PC-3 (cell line): Measurements from ENCODE around the gene PBX4. TPM values are rescaled to one million over a fixed set of nuclear protein-coding genes. Genes with fewer than 3 reads are reported as not detected.

Source experiments
- ATAC-seq: fragments of 200-7000 bp; cut with Tn5 transposase; 2 replicates; pipeline ENCODE4 v1.9.1; 2020; ENCODE audit warnings: mild to moderate bottlenecking, moderate library complexity
- BruUV-seq: library from RNA; stranded (reverse); fragments of 400-500 nt; replicated peaks from 2 replicates; lab custom pipeline; 2021; lab: Mats Ljungman, UMichigan
- CTCF ChIA-PET: fragments of 300-600 bp; sonication (Branson Sonifier 250); formaldehyde crosslinking; loops from one replicate; lab custom pipeline; 2022; ENCODE audit warnings: antibody characterized with exemption; lab: Charles Lee
- POLR2A ChIA-PET: fragments of 300-600 bp; sonication (Branson Sonifier 250); formaldehyde crosslinking; loops from one replicate; lab custom pipeline; 2022; ENCODE audit warnings: antibody characterized with exemption; ENCODE audit not compliant: unreplicated experiment; lab: Charles Lee
- DNase-seq: peaks from one replicate; pipeline ENCODE4 v3.0.0-alpha.2; 2015
- H2AFZ ChIP-seq: fragments of 300-600 bp; sonication (generic); 2 replicates; pipeline ENCODE4 v1.6.0; 2016; ENCODE audit warnings: antibody characterized with exemption, low read length
- H3F3A ChIP-seq: fragments of 300-600 bp; sonication (generic); one replicate; pipeline ENCODE4 v1.6.0; 2017; ENCODE audit warnings: antibody characterized with exemption, low read length, control low read depth, mild to moderate bottlenecking; ENCODE audit not compliant: unreplicated experiment
- H3K27ac ChIP-seq: fragments of 300-600 bp; sonication (generic); 2 replicates; pipeline ENCODE4 v1.5.1; 2016; ENCODE audit warnings: mild to moderate bottlenecking, low read length
- H3K27me3 ChIP-seq: fragments of 300-600 bp; sonication (generic); 2 replicates; pipeline ENCODE4 v1.6.1; 2016; ENCODE audit warnings: low read length, mixed read lengths
- H3K36me3 ChIP-seq: fragments of 300-600 bp; sonication (generic); 2 replicates; pipeline ENCODE4 v1.6.1; 2016; ENCODE audit warnings: low read depth, mixed run types, low read length, mixed read lengths
- H3K4me1 ChIP-seq: fragments of 300-600 bp; sonication (generic); 2 replicates; pipeline ENCODE4 v1.5.1; 2016; ENCODE audit warnings: low read length; ENCODE audit not compliant: insufficient read depth
- H3K4me2 ChIP-seq: fragments of 300-600 bp; sonication (generic); 2 replicates; pipeline ENCODE4 v1.6.0; 2016; ENCODE audit warnings: low read length
- H3K4me3 ChIP-seq: fragments of 300-600 bp; sonication (generic); 2 replicates; pipeline ENCODE4 v1.5.1; 2016; ENCODE audit warnings: mild to moderate bottlenecking, low read length, mixed read lengths
- H3K79me2 ChIP-seq: fragments of 300-600 bp; sonication (generic); 2 replicates; pipeline ENCODE4 v1.6.1; 2017; ENCODE audit warnings: low read length, mixed read lengths
- H3K9ac ChIP-seq: fragments of 300-600 bp; sonication (generic); 2 replicates; pipeline ENCODE4 v1.6.0; 2016; ENCODE audit warnings: mild to moderate bottlenecking, low read length
- H3K9me2 ChIP-seq: fragments of 300-600 bp; sonication (generic); replicated peaks from 2 replicates; pipeline ENCODE4 v1.6.1; 2016; ENCODE audit warnings: mixed run types, low read length, mixed read lengths
- H3K9me3 ChIP-seq: fragments of 300-600 bp; sonication (generic); 2 replicates; pipeline ENCODE4 v1.6.1; 2016; ENCODE audit warnings: low read length, mixed read lengths
- H4K20me1 ChIP-seq: fragments of 300-600 bp; sonication (generic); 2 replicates; pipeline ENCODE4 v1.6.1; 2016; ENCODE audit warnings: low read length, mixed read lengths
- CTCF ChIP-seq: fragments of 300-600 bp; sonication (generic); conservative IDR thresholded peaks from 2 replicates; pipeline ENCODE4 v1.5.1; 2017; ENCODE audit warnings: antibody characterized with exemption, low read depth, mild to moderate bottlenecking, low read length
- EZH2 ChIP-seq: fragments of 300-600 bp; sonication (generic); IDR thresholded peaks from one replicate; pipeline ENCODE4 v1.6.1; 2017; ENCODE audit warnings: antibody characterized with exemption, mild to moderate bottlenecking, low read length; ENCODE audit not compliant: unreplicated experiment
- EZH2phosphoT487 ChIP-seq: fragments of 300-600 bp; sonication (generic); IDR thresholded peaks from 2 replicates; pipeline ENCODE4 v1.6.1; 2018; ENCODE audit warnings: mild to moderate bottlenecking, antibody characterized with exemption, low read length, borderline replicate concordance
- intact Hi-C: fragments of 100-400 bp; cut with micrococcal nuclease; formaldehyde crosslinking; loops from 2 replicates; pipeline ENCODE4 v1.9.0; 2023
- total RNA-seq: library from RNA; depleted of rRNA; stranded (reverse); fragments of >200 nt; gene quantifications from 2 replicates; pipeline ENCODE4 v1.2.3, GENCODE V29; 2014

PBX4 gene
- total RNA-seq, 1 experiment from 2014 or later, result 6.9 TPM

- POLR2A ChIA-PET, result no interaction called here
- BruUV-seq, result no TSS peak
- Histone ChIP-seq H3K27ac (no peak overlapping the region), H3K27me3 (no peaks in the 10 kb centered on the region), H4K20me1 (no peaks in the 10 kb centered on the region), H3K4me1 (no peaks in the 10 kb centered on the region), H2AFZ (no peak overlapping the region), H3K9me3 (no peaks in the 10 kb centered on the region), H3K4me3 (no peak overlapping the region), H3K9ac (no peak overlapping the region), H3K4me2 (no peak overlapping the region), H3K79me2 (no peaks in the 10 kb centered on the region), H3K36me3 (peaks cover 7% of the 10 kb centered on the region; the same call in 1 of the 2 replicates), H3K9me2 (no peaks in the 10 kb centered on the region), H3F3A (no peaks in the 10 kb centered on the region)
- CTCF ChIA-PET, result interaction anchor here (0.6 kb wide), 1 partner anchor 17 kb away, joined by 4 read pairs; no protein-coding TSS in a partner anchor
- DNase-seq, result no peak
- no peak for ATAC-seq
- no peak for TF ChIP-seq CTCF
- TF ChIP-seq EZH2phosphoT487, result no peak
- no peak for TF ChIP-seq EZH2
- intact Hi-C loops, result loop anchor here (10.0 kb wide), 1 partner anchor 424 kb away; no protein-coding TSS in a partner anchor
Measured at GRCh38 chr19:19530889-19531288, 87.6 kb downstream of the PBX4 start.

GRCh38 chr19:19530423-19530804 is 88.1 kb downstream of the PBX4 start:
- no peak for TF ChIP-seq EZH2
- no peak for TF ChIP-seq EZH2phosphoT487
- 0 out of 2 replicates have a peak, but pooled peaks have one; percentile 9 for TF ChIP-seq CTCF
- Histone ChIP-seq H3K36me3 (peaks cover 7% of the 10 kb centered on the region; the same call in 1 of the 2 replicates), H3K4me2 (no peak overlapping the region), H3K27me3 (no peaks in the 10 kb centered on the region), H3K4me1 (no peaks in the 10 kb centered on the region), H3K9ac (no peak overlapping the region), H3K4me3 (no peak overlapping the region), H3K9me3 (no peaks in the 10 kb centered on the region), H2AFZ (no peak overlapping the region), H3K9me2 (no peaks in the 10 kb centered on the region), H4K20me1 (no peaks in the 10 kb centered on the region), H3F3A (no peaks in the 10 kb centered on the region), H3K27ac (no peak overlapping the region), H3K79me2 (no peaks in the 10 kb centered on the region)
- intact Hi-C loops, result loop anchor here (10.0 kb wide), 1 partner anchor 424 kb away; no protein-coding TSS in a partner anchor
- CTCF ChIA-PET, result no interaction called here
- ATAC-seq (no peak), DNase-seq (no peak)
- BruUV-seq, result no TSS peak
- POLR2A ChIA-PET, result interaction anchor here (0.6 kb wide), 1 partner anchor 76 kb away, joined by 3 read pairs; no protein-coding TSS in a partner anchor

- DNase-seq (no peak), ATAC-seq (no peak)
- intact Hi-C loops, result loop anchor here (10.0 kb wide), 1 partner anchor 425 kb away; no protein-coding TSS in a partner anchor
- no peak overlapping the region for H3K4me2 ChIP-seq
- no peaks in the 10 kb centered on the region for H3K4me1 ChIP-seq
- no peaks in the 10 kb centered on the region for H3K9me3 ChIP-seq
- no peak overlapping the region for H3K9ac ChIP-seq
- H3K9me2 ChIP-seq, result no peaks in the 10 kb centered on the region
- no peak overlapping the region for H3K27ac ChIP-seq
- H3K4me3 ChIP-seq, result no peak overlapping the region
- no peaks in the 10 kb centered on the region for H4K20me1 ChIP-seq
- no peaks in the 10 kb centered on the region for H3F3A ChIP-seq
- no peaks in the 10 kb centered on the region for H3K27me3 ChIP-seq
- ChIA-PET POLR2A (interaction anchor here (0.6 kb wide), 1 partner anchor 76 kb away, joined by 3 read pairs; no protein-coding TSS in a partner anchor), CTCF (no interaction called here)
- no peak overlapping the region for H2AFZ ChIP-seq
- no peak for TF ChIP-seq EZH2phosphoT487
- TF ChIP-seq CTCF, result no peak
- TF ChIP-seq EZH2, result no peak
- peaks cover 1% of the 10 kb centered on the region; the same call in 1 of the 2 replicates for H3K79me2 ChIP-seq
- H3K36me3 ChIP-seq, result peaks cover 7% of the 10 kb centered on the region; the same call in 1 of the 2 replicates
- no TSS peak for BruUV-seq
Measured at GRCh38 chr19:19529783-19530422, 88.6 kb downstream of the PBX4 start.
